Left lobe of liver (tissue), 2 donors: Measurements from ENCODE around the gene SWAP70. TPM values are rescaled to one million over a fixed set of nuclear protein-coding genes. Genes with fewer than 3 reads are reported as not detected.

Experiments
- ATAC-seq: fragments of 200-7000 bp; cut with Tn5 transposase; one replicate; pipeline ENCODE4 v1.9.1; 2020; ENCODE audit warnings: mild to moderate bottlenecking, moderate library complexity
- DNase-seq: peaks from one replicate; pipeline ENCODE4 v3.0.0-alpha.2; 2020; ENCODE audit warnings: low spot score
- total RNA-seq: library from RNA; stranded (reverse); gene quantifications from one replicate; pipeline ENCODE4 v1.2.1, GENCODE V29; 2021
- donor health status: DM: no; HTN: no; CAD: no; lungs with moderate emphysema.
- donor health status: DM: no; HTN: yes; CAD: no.

Gene SWAP70
- total RNA-seq, 1 donor from 2014 or later: 4.0 TPM

- ATAC-seq (no peak), DNase-seq (no peak)
Measured at GRCh38 chr11:9747828-9748227, 84.0 kb downstream of the SWAP70 start.

GRCh38 chr11:9748361-9748970 is 84.6 kb downstream of the SWAP70 start:
- DNase-seq (peak; percentile 59), ATAC-seq (peak; percentile 99)

- ATAC-seq (no peak), DNase-seq (no peak)
Measured at GRCh38 chr11:9750551-9750950, 86.7 kb downstream of the SWAP70 start.

DNA sequence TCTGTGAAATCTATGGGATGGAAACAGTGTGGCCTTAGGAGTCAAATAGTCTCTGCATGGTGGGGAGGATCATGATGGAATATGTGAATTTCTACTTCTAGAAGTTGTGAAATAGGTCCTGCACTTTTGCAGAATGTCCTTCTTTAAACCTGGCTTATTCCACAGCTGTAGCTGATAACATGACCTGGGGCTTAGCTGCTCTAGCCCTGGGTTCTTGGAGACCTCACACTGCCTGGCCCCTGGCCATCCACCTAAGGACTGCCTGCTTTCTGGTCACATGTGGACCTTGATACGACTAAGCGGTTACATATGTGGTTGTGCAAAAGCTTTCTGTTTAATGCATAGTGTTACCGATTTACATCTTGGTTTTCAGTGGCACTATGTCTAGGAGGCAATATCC is 88.2 kb downstream of the SWAP70 start:
- ATAC-seq (peak; percentile 32), DNase-seq (no peak)

- ATAC-seq (no peak), DNase-seq (no peak)
Measured at GRCh38 chr11:9753021-9753420, 89.1 kb downstream of the SWAP70 start.

DNA sequence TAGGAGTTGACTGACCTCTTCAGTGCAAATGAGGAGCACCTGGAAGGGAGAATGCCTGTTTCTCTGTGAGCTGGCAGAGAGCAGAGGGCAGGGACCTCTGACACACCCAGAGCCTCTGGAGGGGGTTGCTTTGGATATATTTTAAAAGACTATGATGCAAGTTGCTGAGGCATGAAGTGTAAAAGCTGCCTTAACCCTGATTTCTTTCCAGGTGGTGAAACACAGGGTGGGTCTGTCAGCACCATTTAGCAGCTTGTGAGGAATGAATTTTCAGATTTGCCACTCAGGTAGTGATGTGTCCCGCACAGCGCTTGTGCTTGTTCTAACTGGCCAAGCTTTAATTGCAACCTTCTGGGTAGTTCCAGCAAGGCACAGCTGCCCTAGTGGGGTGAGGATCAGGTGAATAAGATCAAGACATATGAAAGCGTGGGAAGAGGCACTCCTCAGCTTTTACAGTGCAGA is 90.2 kb downstream of the SWAP70 start:
- ATAC-seq (no peak), DNase-seq (no peak)

- no peak for ATAC-seq
- no peak for DNase-seq
Measured at GRCh38 chr11:9755561-9756185, 91.8 kb downstream of the SWAP70 start.

DNA sequence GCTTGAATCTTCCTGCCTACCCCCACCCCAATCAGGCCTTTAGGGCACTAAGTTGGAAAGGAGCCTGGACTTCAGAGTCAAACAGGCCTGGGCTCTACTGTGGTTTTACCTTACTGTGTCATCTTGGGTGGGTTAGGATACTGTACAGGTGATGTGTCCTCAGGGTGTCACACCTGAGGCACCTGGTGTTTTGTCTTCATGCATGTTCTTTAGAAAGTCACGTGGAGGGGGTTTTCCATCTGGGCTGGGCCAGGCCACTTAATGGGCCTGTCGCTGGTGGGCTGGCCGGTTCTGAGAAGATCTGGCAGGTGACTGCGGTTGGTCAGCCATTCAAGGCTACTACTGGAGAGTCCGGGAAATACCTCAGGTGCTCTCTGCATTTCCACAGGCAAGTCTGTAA is 92.6 kb downstream of the SWAP70 start:
- ATAC-seq (no peak), DNase-seq (no peak)

DNA sequence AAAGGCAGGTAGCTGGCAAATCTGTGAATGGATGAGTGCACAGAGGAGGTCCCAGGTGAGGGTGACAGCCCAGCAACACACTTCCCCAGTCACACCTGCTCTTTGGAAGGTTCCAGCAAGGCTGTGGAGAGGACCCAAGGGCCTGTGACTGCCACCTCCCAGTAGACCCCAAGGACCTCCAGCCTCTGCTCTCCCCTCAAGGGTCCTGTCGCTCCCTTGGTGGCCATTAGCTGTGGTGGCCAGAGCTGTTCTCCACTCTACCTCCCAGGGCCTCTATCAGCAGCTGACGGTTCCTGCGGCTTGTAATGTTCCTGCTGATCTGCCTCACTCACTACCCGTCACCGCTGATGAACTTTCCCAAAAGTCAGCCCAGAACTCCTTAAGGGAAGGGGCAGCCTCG is 93.0 kb downstream of the SWAP70 start:
- DNase-seq: no peak
- ATAC-seq: no peak

DNA sequence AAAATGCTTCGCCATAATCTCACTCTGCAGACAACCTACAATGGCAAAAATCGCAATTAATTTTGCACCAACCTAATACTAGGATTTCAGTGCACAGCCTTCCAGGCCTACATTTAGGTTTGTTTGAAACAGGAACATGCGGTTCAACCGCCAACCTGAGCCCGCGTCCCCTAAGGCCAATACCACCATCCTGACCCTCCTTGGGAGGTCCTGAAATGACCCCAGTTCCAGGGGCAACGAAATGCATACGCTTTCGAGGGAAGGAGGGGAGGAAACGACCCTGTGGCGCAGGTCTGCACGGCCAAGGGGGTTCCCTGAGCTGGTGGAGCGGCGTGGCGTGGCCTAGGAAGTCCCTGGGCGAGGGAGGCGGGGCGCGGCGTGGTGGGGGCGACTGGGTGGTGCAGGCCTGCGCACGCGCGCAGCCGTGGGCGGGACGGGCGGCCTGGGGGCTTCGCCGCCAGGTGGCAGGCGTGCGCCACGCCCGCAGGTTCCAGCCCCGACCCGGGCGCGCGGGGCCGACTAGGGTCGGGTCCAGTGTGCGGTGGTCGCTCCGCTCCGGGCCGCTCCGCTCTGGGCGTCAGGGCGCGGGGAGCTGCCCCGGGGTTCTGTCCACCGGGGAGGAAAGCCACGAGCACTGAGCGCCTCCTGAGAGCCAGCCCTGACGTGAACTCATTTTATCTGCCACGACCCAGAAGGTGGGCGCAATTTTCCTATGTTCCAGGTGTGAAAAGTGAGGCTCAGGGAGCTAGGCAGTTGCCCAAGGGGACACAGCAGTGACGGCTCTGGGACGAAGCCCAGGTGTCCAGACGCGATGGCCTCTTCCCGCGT is 94.1 kb downstream of the SWAP70 start:
- ATAC-seq: peak; percentile 95
- DNase-seq: peak; percentile 89

DNA sequence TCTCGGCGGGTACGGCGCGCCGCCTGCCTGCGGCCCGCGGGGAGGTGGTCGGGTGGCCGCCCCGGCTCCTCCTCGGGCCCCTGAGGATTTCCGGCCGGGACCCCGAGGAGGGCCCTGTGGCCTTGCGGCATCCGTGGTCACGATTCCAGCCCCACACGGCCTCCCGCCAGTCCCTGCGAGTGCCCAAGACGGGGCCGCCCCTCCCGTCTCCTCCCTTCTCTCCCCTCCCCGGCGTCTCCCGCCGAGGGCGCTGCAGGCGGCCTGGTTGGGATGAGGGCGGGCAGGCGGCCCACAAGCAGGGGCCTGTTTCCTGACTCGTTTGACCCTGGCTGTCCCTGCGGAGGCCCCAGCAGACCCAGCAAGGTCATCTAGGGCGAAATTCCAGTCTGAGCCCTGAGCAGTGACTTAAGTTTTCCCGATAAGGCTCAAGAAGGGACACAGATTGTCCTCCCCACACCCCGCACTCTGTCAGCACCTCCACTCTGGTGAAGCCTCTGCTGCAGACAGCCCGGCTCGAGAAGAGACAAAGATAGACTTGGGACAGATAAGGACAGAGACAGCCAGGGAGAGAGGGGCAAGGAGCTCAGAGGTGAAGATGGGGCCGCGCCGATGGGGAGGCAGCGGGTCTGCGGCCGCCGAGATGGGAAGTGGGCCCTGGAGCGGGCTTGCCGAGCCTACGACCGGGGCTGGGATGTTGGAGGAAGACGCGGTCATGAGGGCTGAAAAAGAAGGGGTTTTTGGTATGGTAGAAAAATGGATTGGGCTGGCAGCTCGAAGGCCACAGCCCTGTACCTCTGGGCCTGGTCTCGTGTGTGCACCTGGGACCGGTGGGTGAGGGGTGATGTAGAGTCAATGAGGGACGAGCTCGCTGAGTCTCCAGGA is 95.0 kb downstream of the SWAP70 start:
- DNase-seq (peak; percentile 71), ATAC-seq (peak; percentile 82)

GRCh38 chr11:9759519-9760192 is 95.8 kb downstream of the SWAP70 start:
- DNase-seq (peak; percentile 53), ATAC-seq (no peak)

- peak; percentile 53 for DNase-seq
Measured at GRCh38 chr11:9760193-9760575, 96.3 kb downstream of the SWAP70 start.

GRCh38 chr11:9761441-9761945 is 97.6 kb downstream of the SWAP70 start:
- DNase-seq (no peak), ATAC-seq (no peak)

More at GRCh38 chr11:9760193-9760575, 96.3 kb downstream of the SWAP70 start:
- no peak for ATAC-seq

DNA sequence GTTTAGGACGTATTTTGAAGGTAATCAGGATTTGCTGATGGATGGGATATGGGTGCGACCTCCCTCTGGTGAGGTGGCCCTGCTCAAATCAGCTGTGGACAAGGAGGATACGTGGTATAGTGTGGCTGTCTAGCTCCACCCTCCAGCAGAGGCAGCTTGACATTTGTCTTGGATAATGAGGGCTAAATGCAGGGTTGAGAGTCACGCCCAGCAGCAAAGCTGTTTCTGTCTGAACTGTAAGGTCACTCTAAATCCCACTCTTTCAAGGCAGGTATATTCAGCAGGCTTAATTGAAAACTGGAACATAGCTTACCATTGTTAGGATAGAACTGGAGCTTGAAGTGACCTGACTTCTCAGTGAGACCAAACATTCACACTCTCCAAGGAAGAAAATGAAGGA is 98.7 kb downstream of the SWAP70 start:
- DNase-seq (no peak), ATAC-seq (no peak)

GRCh38 chr11:9763301-9763700 is 99.4 kb downstream of the SWAP70 start:
- DNase-seq (no peak), ATAC-seq (no peak)

- ATAC-seq: peak; percentile 33
Measured at GRCh38 chr11:9765320-9766101, 101.6 kb downstream of the SWAP70 start.

DNA sequence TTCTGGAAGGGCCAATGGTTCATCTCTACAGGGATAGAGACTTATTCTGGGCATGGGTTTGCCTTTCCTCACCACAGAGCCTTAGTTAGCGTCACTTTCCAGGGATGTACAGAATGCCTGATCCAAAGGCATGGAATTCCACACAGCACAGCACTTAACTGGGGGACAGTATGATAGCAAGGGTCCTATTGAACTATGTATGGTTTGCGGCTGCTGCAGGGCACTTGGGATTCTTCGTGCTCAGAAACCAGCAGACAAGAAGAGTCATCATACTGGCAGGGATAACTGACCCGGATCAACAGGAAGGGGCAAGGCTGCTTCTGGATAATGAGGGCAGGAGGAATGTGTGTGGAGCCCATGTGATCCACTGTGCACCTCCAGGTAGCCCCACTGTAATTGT is 105.7 kb downstream of the SWAP70 start:
- ATAC-seq: no peak
- DNase-seq: no peak

More at GRCh38 chr11:9765320-9766101, 101.6 kb downstream of the SWAP70 start:
- DNase-seq: no peak

DNA sequence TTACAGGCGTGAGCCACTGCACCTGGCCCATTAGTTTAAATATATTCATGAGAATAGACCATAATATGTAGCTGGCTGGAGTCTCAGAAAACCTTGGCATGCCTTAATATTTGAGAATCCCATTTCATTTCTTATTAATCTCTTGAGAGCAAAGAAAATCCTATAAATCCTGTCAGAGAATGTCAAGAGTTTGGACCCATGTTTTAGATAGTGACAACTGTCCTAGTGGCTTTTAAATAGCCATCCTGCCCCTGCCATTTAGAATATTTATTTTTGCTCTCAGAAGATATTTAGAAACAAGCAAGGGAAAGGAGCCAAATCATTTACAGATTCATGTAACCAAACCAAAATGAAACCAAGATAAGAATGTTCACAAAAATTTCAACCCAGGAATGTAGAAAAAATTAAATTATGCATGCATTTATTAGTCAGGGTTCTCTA is 107.2 kb downstream of the SWAP70 start:
- ATAC-seq (no peak), DNase-seq (no peak)
